ENCODE results near the gene ZNF776.
"Not testable (repeated sequence)": the region's sequence is repeated elsewhere in the genome, so short reads cannot be mapped to it uniquely, and the experiment has no call there.

Gene ZNF776

GRCh38 chr19:57712222-57712621 lies 34.4 kb upstream of the ZNF776 start:
- peaks cover 5 to 13% of the 10 kb centered on the region in 2 experiments for H3K4me1 ChIP-seq (ENCODE audit: control insufficient read depth in 1 of 2, insufficient read depth in 1 of 2, low read depth in 1 of 2, low read length in 1 of 2)
- H3K36me3 ChIP-seq = no peaks in the 10 kb centered on the region
- peaks cover 28% of the 10 kb centered on the region for H3K27me3 ChIP-seq
- H3K27ac ChIP-seq = no peak overlapping the region
- no peak for TF ChIP-seq CTCF (IDR thresholded peaks at IDR 0.05)
- H3K9me3 ChIP-seq = peaks cover 8% of the 10 kb centered on the region
- H3K4me3 ChIP-seq (ENCODE audit: low read depth in 1 of 2, low read length in 1 of 2) = no peak overlapping the region

- peaks cover 36% of the 10 kb centered on the region for H3K9me3 ChIP-seq
- no peak for TF ChIP-seq CTCF (IDR thresholded peaks at IDR 0.05)
- no peak overlapping the region for H3K4me3 ChIP-seq (ENCODE audit: low read depth in 1 of 2, low read length in 1 of 2)
- H3K27me3 ChIP-seq = no peaks in the 10 kb centered on the region
- H3K36me3 ChIP-seq = peaks cover 32% of the 10 kb centered on the region
- H3K4me1 ChIP-seq (ENCODE audit: control insufficient read depth in 1 of 2, insufficient read depth in 1 of 2, low read depth in 1 of 2, low read length in 1 of 2) = no peaks in the 10 kb centered on the region
- no peak overlapping the region for H3K27ac ChIP-seq
Measured at GRCh38 chr19:57719424-57719823, 27.2 kb upstream of the ZNF776 start.

GRCh38 chr19:57719901-57720519 lies 26.6 kb upstream of the ZNF776 start:
- no peak overlapping the region for H3K27ac ChIP-seq
- no peaks in the 10 kb centered on the region for H3K27me3 ChIP-seq
- H3K9me3 ChIP-seq = peaks cover 36% of the 10 kb centered on the region
- H3K4me3 ChIP-seq (ENCODE audit: low read depth in 1 of 2, low read length in 1 of 2) = no peak overlapping the region
- TF ChIP-seq CTCF (IDR thresholded peaks at IDR 0.05) = no peak
- H3K4me1 ChIP-seq (ENCODE audit: control insufficient read depth in 1 of 2, insufficient read depth in 1 of 2, low read depth in 1 of 2, low read length in 1 of 2) = no peaks in the 10 kb centered on the region
- peaks cover 32% of the 10 kb centered on the region for H3K36me3 ChIP-seq

- no peak overlapping the region for H3K27ac ChIP-seq
- no peaks in the 10 kb centered on the region for H3K27me3 ChIP-seq
- peaks cover 32% of the 10 kb centered on the region for H3K36me3 ChIP-seq
- H3K4me3 ChIP-seq (ENCODE audit: low read depth in 1 of 2, low read length in 1 of 2) = no peak overlapping the region
- no peak for TF ChIP-seq CTCF (IDR thresholded peaks at IDR 0.05)
- H3K9me3 ChIP-seq = peaks cover 36% of the 10 kb centered on the region
- H3K4me1 ChIP-seq (ENCODE audit: control insufficient read depth in 1 of 2, insufficient read depth in 1 of 2, low read depth in 1 of 2, low read length in 1 of 2) = no peaks in the 10 kb centered on the region
Measured at GRCh38 chr19:57720878-57721277, 25.7 kb upstream of the ZNF776 start.

- not testable (repeated sequence) for H3K36me3 ChIP-seq, H3K9me3 ChIP-seq, H3K27me3 ChIP-seq
- TF ChIP-seq CTCF (IDR thresholded peaks at IDR 0.05) = peak; percentile 87
- H3K4me3 ChIP-seq (ENCODE audit: low read depth in 1 of 2, low read length in 1 of 2) = peak overlapping the region in 1 of 2 experiments; percentile 18
- H3K4me1 ChIP-seq (ENCODE audit: control insufficient read depth in 1 of 2, insufficient read depth in 1 of 2, low read depth in 1 of 2, low read length in 1 of 2) = peaks cover 14 to 15% of the 10 kb centered on the region in 2 experiments
- peak overlapping the region; percentile 66 for H3K27ac ChIP-seq
Measured at GRCh38 chr19:57738320-57738719, 8.3 kb upstream of the ZNF776 start.

- not testable (repeated sequence) for H3K36me3 ChIP-seq, H3K9me3 ChIP-seq, H3K27me3 ChIP-seq
- Histone ChIP-seq H3K4me3 (ENCODE audit: low read depth in 1 of 2, low read length in 1 of 2) (peak overlapping the region in 1 of 2 experiments; percentile 18), H3K4me1 (ENCODE audit: control insufficient read depth in 1 of 2, insufficient read depth in 1 of 2, low read depth in 1 of 2, low read length in 1 of 2) (peaks cover 14 to 15% of the 10 kb centered on the region in 2 experiments), H3K27ac (peak overlapping the region; percentile 66)
Measured at GRCh38 chr19:57738770-57739169, 7.8 kb upstream of the ZNF776 start.
